GM06990 (cell line): ENCODE measurements around the gene RER1.

ENCODE experiments used
- DNase-seq: peaks from one replicate; pipeline ENCODE4 v3.0.0-alpha.2; 2011; ENCODE audit not compliant: insufficient read length; ENCODE audit errors: extremely low read depth
- H3K27me3 ChIP-seq: replicated peaks from 2 replicates; pipeline ENCODE4 v1.6.0; 2011; ENCODE audit warnings: low read length; ENCODE audit not compliant: control insufficient read depth, insufficient read depth
- H3K36me3 ChIP-seq: 2 replicates; pipeline ENCODE4 v1.5.1; 2011; ENCODE audit warnings: low read length; ENCODE audit not compliant: control insufficient read depth, insufficient read depth
- H3K4me3 ChIP-seq: replicated peaks from 2 replicates; pipeline ENCODE4 v1.5.1; 2011; ENCODE audit warnings: low read depth, mild to moderate bottlenecking, control low read depth, low read length
- CTCF ChIP-seq: IDR thresholded peaks from 2 replicates; pipeline ENCODE4 v1.5.1; 2011; ENCODE audit warnings: low read length, control low read depth, mild to moderate bottlenecking, inconsistent platforms; ENCODE audit not compliant: insufficient read depth, poor library complexity, severe bottlenecking

RER1 gene

GRCh38 chr1:2348346-2349325 is 43.0 kb upstream of the RER1 start:
- Histone ChIP-seq H3K4me3 (no peak overlapping the region), H3K27me3 (no peaks in the 10 kb centered on the region), H3K36me3 (no peaks in the 10 kb centered on the region)
- DNase-seq, result no peak
- no peak for TF ChIP-seq CTCF

GRCh38 chr1:2349806-2350205 is 41.8 kb upstream of the RER1 start:
- Histone ChIP-seq H3K36me3 (no peaks in the 10 kb centered on the region), H3K27me3 (no peaks in the 10 kb centered on the region), H3K4me3 (no peak overlapping the region)
- TF ChIP-seq CTCF, result no peak
- DNase-seq, result no peak

- no peak overlapping the region for H3K4me3 ChIP-seq
- TF ChIP-seq CTCF, result no peak
- H3K27me3 ChIP-seq, result no peaks in the 10 kb centered on the region
- no peak for DNase-seq
- no peaks in the 10 kb centered on the region for H3K36me3 ChIP-seq
Observed at GRCh38 chr1:2350501-2350900, 41.1 kb upstream of the RER1 start.

GRCh38 chr1:2350911-2351655 is 40.6 kb upstream of the RER1 start:
- no peak for TF ChIP-seq CTCF
- no peak overlapping the region for H3K4me3 ChIP-seq
- H3K27me3 ChIP-seq, result no peaks in the 10 kb centered on the region
- DNase-seq, result no peak
- no peaks in the 10 kb centered on the region for H3K36me3 ChIP-seq

GRCh38 chr1:2351723-2352122 is 39.9 kb upstream of the RER1 start:
- no peaks in the 10 kb centered on the region for H3K27me3 ChIP-seq
- no peak overlapping the region for H3K4me3 ChIP-seq

More at GRCh38 chr1:2351723-2352122, 39.9 kb upstream of the RER1 start:
- no peak for TF ChIP-seq CTCF
- H3K36me3 ChIP-seq, result no peaks in the 10 kb centered on the region
- DNase-seq, result no peak
